Kidney epithelial cell (primary cell): ENCODE data around the gene ZNF648. TPM values are rescaled to one million over a fixed set of nuclear protein-coding genes. Genes with fewer than 3 reads are reported as not detected.
"Not testable (repeated sequence)": the region's sequence is repeated elsewhere in the genome, so short reads cannot be mapped to it uniquely, and the experiment has no call there.

Source experiments
- DNase-seq: peaks from one replicate; pipeline ENCODE4 v3.0.0-alpha.2; 2010; ENCODE audit warnings: low read depth
- H3K27me3 ChIP-seq: 2 replicates; pipeline ENCODE4 v1.6.0; 2011; ENCODE audit warnings: low read length; ENCODE audit not compliant: control insufficient read depth, insufficient read depth
- H3K36me3 ChIP-seq: 2 replicates; pipeline ENCODE4 v1.5.1; 2011; ENCODE audit warnings: low read length; ENCODE audit not compliant: control insufficient read depth, insufficient read depth
- H3K4me3 ChIP-seq: 2 replicates; pipeline ENCODE4 v1.5.1; 2011; ENCODE audit warnings: low read depth, mild to moderate bottlenecking, control low read depth, low read length
- CTCF ChIP-seq: IDR thresholded peaks from 2 replicates; pipeline ENCODE4 v1.5.1; 2011; ENCODE audit warnings: mild to moderate bottlenecking, moderate library complexity, low read length, control low read depth, inconsistent platforms; ENCODE audit not compliant: insufficient read depth, poor library complexity, severe bottlenecking
- total RNA-seq: library from RNA; depleted of rRNA; stranded (reverse); fragments of >200 nt; gene quantifications from 2 replicates; pipeline ENCODE4 v1.2.3, GENCODE V29; 2015

ZNF648 gene
- total RNA-seq, 1 donor from 2014 or later: 1.0 TPM

GRCh38 chr1:182101415-182102042 lies 40.0 kb upstream of the ZNF648 start:
- H3K36me3 ChIP-seq: no peaks in the 10 kb centered on the region
- no peak overlapping the region for H3K4me3 ChIP-seq
- no peak for DNase-seq
- no peak for TF ChIP-seq CTCF
- H3K27me3 ChIP-seq: peaks cover 2% of the 10 kb centered on the region

DNA sequence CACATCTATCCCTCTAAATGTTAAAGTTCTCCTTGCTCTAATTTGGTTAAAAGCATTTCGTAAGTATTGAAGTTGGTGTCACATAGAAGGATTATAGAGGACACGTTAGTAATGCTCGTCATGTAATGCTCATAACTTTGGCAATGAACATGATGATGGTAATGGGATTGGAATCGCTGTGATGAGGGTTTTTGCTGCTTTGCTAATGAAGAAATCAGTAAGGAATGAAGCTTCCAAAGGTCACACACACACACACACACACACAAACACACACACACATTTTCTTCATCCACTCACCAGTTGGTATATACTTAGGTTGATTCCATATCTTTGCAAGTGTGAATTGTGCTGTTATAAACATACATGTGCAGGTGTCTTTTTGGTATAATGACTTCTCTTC lies 36.8 kb upstream of the ZNF648 start:
- DNase-seq: no peak
- Histone ChIP-seq H3K27me3 (peaks cover 2% of the 10 kb centered on the region), H3K36me3 (no peaks in the 10 kb centered on the region), H3K4me3 (no peak overlapping the region)
- TF ChIP-seq CTCF: no peak

DNA sequence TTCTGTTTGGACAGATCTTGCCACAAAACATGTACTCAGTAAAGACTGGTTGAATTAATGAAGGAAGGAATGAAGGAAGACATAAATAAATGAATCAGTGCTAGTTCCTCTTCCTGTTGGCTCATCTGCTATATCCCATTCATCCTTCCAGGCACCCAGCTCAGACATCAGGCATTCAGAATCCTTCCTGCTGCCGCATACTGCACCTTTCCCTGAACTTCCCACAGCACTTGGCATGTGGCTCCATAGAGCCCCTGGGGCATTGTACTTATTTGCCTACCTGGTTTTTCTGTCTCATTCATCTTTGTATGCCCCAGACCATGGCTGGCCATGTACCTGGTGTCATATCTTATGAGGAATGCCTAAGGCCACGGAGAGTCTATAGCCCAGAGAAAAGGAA lies 34.4 kb upstream of the ZNF648 start:
- Histone ChIP-seq H3K27me3 (peaks cover 2% of the 10 kb centered on the region), H3K36me3 (no peaks in the 10 kb centered on the region), H3K4me3 (no peak overlapping the region)
- TF ChIP-seq CTCF: no peak
- DNase-seq: no peak

DNA sequence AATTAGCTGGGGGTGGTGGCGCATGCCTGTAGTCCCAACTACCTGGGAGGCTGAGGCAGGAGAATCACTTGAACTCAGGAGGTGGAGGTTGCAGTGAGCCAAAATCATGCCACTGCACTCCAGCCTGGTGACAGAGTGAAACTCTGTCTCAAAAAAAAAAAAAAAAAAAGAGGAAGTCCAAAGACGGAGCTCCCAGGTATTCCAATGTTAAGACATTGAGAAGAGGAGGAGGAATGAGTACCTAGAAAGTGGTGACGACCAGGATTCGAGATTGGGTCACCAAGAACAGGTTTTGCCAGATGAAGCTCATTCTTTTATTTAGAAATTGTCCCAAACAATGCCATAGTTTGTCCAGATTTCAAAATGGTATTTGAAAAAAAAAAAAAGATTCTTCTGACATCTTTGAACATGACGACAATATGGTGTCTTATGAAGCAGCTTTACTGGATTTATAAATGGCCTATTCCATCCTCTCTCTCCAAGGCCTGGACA lies 33.0 kb upstream of the ZNF648 start:
- not testable (repeated sequence) for H3K4me3 ChIP-seq, H3K27me3 ChIP-seq, H3K36me3 ChIP-seq, DNase-seq

GRCh38 chr1:182093781-182094180 lies 32.3 kb upstream of the ZNF648 start:
- H3K4me3 ChIP-seq: no peak overlapping the region

DNA sequence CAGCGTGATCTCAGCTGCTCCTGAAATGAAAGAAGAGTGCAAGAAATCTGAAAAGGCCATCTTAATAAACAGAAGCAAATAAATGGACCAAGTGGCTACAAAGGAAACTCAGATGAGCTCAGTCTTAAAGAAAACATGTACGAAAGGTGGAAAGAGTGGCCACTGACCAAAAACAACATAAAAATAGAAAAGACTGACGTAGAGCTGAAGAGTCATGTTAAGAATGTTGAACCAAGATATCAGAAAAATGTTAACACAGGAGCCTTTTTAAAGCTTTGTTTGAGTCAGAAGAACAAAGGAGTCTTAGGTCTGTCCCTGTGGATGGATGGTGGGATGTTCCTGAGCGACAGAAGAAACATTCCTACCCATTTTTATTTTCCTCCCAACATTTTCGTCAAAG lies 30.8 kb upstream of the ZNF648 start:
- H3K36me3 ChIP-seq: no peaks in the 10 kb centered on the region
- no peak overlapping the region for H3K4me3 ChIP-seq
- H3K27me3 ChIP-seq: peaks cover 2% of the 10 kb centered on the region
- no peak for TF ChIP-seq CTCF
- DNase-seq: no peak

More at GRCh38 chr1:182093781-182094180, 32.3 kb upstream of the ZNF648 start:
- H3K36me3 ChIP-seq: no peaks in the 10 kb centered on the region
- peaks cover 3% of the 10 kb centered on the region for H3K27me3 ChIP-seq
- DNase-seq: no peak
- no peak for TF ChIP-seq CTCF
